COLO829 (cell line): ENCODE data around the gene RNLS.

ENCODE experiments used
- DNase-seq: peaks from one replicate; pipeline ENCODE4 v3.0.0; 2012; ENCODE audit warnings: low spot score

RNLS gene

DNA sequence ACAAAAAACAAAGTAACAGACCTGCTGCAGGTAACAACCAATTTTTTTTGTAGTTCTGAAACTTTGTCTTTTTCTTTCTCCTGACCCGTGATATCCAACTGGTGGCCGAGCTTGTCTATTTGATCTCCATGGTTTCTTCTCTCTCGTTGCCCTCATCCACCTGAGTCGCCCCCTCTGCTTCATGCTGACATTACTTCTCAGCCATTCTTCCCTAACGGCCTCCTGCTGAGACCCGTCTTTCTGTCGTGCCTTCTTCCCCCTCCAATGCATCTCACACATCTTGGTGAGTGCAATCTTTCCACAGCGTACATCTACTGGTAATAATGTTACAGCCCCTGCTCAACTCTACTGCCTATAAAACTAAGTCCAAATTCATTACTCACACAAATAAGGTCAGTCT lies 352.9 kb downstream of the RNLS start:
- DNase-seq = no peak

- DNase-seq = no peak
These were observed 355.0 kb downstream of the RNLS start for GRCh38 chr10:88228130-88228529.

- no peak for DNase-seq
These were observed 355.6 kb downstream of the RNLS start for GRCh38 chr10:88227342-88228018.

DNA sequence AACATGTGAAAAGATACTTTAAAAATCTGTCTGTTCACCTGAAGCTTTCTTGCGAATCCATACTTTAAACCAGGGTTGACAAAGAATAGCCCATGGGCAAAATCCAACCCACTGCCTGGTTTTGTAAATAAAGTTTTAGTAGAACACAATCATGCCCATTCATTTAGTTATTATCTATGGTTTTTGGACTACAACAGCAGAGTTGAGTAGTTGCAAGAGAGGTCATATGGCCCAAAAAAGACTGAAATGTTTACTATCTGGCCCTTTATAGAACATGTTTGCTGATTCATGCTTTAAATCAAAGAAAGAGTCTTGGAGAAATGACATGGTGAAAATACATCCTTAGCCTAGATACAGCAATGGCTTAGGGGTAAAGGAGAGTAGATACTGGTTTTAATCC lies 356.2 kb downstream of the RNLS start:
- no peak for DNase-seq

- DNase-seq = no peak
These were observed 357.0 kb downstream of the RNLS start for GRCh38 chr10:88226071-88226659.
